Measurements from ENCODE around the gene FIBP.

The FIBP gene

DNA sequence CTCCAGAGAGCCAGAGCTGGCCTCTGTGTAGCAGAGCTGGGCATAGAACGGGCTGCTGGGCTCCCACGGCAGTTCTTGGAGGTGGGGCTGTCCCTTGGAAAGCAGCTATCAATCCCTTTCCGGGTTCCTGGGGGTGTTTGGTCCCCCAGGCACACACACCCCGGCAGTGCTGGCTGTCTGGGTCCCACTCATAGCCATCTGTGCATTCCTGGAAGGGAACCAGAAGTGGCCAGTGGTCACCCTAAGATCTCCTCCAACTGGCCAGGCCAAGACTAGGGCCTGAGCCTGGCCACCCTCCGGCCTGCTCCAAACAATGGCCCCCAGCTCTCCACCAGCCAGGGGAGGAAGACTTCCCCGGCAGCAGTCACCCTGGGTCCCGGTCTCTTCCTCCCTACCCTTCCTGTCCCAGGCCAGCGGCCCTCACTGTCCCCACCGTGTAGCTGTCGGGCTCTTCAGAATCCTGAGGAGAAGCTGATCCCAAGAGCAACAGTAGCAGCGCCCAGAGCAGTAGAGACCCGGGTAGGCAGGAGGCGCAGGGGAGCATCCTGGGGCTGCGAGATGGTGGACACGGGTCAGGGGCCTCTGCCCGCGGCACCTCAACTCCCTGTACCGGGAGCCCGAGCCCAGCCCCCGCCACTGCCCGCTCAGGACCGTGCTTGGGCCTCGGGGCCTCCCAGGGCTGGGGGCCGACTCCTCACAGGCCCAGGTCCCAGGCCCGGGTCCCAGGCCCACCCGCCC is 16.3 kb downstream of the FIBP start:
- DNase-seq (ENCODE audit: low read depth): peak; percentile 70

DNA sequence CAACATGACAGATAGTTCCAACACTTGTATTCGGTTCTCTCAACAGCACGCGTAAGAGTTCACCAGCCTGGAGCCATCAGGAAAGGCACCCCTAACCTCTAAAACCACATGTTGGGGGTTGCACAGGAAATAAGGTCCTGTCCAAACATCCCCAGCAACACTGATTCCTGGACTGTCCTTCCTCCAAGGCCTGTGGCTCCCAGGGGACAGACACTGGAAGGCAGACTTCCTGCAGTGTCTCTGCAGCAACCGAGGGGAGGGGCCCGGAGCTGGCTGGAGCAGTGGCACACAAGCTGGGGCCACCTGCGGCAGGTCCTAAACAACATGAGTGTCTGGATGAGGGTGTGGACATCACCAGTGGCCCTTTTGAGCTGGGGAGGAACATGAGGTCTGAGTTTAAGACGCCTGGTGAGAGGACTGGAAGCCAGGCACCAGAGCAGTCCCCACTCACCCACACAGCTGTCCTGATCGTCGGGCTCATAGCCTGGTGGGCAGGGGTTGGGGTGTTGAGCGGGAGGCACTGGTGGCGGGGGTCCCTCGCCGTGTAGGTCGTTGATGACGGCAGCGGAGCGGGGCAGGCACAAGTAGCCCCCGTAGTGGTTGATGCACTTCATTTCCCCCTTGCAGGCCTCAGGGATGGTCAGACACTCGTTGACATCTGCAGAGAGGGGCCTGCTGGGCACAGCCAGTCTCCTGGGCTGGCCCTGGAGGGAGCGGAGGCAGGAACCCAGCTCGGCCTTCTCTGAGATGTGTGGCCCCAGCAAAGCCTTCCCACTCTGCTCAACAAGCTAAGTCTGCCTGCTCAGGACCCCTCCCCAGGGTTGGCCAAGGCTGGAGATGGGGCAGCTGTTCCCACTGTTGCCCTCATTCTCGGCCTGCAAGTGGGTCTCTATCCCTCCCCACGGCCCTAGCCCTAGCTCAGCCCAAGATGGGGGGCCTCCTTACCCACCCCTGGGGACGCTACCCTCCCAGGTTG is 17.3 kb downstream of the FIBP start:
- no peak for DNase-seq (ENCODE audit: low read depth)

DNA sequence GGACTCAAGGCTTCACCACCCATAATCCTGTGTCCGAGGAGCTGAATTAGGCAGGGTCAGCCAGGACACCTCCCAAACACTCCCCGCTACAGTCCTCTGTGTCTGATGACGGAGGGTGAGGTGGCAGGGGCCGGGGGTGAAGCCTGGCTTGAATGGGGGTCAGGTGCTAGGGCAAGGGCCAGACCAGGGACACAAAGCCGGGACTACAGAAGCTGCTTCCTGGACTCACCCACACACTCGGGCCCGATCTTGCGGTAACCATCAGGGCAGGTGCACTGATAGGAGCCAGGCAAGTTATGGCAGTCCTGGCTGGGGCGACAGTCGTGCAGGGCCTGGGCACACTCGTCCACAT is 18.0 kb downstream of the FIBP start:
- DNase-seq (ENCODE audit: low read depth): no peak

DNA sequence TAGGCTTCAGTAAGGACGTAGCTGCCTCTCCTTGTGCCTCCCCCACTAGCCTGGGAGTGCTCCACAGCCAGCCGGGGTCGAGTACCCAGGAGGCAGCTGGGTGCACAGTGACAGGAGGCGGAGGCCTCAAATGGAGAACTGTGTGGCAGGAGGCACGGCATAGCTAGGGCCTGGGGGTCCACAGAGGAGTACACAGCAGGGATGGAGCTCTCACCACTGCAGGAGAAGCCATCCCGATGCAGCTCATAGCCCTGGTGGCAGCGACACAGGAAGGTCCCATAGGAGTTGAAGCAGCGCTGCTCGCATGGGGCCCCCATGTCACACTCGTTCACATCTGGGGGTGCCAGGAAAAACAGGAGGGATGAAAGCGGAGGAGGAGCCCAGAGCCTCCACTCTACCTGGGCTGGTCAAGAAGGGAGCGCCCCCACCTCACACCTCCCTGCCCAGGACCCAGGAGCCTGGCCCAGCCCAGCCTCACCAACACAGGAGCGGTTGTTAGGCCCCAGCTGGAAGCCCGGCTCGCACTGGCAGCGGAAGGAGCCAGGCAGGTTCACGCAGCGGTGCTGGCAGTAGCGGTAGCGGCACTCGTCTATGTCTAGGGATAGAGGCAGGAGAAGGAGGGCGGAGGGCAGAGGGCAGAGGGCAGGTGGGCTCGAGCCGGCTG is 18.5 kb downstream of the FIBP start:
- no peak for DNase-seq (ENCODE audit: low read depth)

DNA sequence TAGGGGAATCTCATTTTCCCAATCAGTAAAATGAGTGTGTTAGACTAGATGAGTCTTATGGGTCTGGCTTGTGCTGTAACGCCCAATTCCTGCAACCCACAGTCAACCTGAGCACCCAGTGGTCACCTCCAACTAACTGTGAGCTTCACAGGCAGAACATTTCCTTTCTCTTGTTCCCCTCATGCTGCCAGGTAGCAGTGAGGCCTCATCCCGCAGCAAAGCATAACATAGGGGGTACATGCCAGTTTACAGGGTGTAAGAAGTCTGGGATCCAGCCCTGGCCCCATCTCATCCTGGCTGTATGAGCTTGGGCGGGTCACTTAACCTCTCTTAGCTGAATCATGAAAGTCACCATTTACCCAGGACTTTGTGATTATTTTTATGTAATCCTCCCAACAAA is 19.4 kb downstream of the FIBP start:
- DNase-seq (ENCODE audit: low read depth): no peak

DNA sequence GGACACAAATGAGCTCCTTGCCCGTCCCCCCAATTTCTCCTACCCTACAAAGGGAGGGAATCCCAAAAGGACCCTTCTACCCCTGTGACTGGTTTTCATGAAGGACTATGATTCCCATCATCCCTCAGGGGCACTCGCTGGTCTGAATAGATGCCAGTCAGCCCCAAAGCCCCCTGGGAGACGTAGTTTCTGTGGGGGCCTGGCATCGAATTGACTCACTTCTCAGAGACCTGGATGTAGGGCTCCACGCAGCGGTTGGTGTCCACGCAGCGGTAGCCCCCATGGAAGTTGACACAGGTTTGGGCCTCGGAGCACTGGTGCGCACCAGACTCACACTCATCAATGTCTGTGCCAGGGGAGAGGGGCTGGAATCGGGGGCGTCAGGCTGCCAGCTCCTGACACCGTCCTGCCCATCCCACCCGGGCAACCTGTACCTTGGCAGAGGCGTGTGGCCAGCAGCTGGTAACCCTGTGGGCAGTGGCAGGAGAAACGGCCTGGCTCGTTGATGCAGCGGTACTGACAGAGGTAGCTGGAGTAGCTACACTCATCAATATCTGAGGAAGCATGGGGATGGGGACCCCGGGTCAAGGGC is 20.1 kb downstream of the FIBP start:
- no peak for DNase-seq (ENCODE audit: low read depth)

DNA sequence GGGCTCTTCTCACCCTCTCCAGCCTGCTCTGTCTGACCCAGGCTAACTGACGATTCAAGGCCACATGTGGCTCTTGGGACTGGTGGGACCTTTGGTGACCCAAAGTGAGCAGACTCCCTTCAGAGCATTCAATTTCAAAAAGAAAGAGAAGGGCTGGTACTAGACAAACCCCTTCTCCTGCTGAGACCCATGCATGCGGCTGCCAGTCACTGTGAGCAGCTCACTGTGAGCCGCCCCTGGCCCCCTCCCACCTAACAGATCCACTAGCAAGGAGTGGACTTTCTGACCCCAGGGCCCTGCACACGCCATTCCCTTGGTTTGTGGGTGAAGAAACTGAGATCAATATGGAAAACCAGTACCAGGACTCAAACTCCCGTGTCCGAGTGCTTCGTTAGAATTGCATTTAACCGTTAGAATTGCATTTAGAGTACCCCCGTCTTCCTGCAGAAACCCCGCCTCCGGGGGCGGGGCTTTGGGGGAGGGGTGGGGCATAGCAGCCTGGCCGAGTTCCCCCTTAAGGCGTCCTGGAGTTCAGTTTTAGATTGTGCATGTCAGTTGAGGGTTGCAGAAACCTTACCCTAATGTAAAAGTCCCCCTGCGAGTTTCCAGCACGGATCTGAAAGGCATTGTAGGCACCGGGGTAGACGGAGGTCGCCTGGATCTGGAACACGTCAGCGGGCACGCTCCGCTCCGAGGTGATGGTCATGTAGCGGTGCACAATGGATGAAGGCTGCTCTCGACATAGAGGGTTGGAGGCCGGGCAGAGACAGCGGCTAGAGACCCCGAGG is 20.8 kb downstream of the FIBP start:
- DNase-seq (ENCODE audit: low read depth): no peak

DNA sequence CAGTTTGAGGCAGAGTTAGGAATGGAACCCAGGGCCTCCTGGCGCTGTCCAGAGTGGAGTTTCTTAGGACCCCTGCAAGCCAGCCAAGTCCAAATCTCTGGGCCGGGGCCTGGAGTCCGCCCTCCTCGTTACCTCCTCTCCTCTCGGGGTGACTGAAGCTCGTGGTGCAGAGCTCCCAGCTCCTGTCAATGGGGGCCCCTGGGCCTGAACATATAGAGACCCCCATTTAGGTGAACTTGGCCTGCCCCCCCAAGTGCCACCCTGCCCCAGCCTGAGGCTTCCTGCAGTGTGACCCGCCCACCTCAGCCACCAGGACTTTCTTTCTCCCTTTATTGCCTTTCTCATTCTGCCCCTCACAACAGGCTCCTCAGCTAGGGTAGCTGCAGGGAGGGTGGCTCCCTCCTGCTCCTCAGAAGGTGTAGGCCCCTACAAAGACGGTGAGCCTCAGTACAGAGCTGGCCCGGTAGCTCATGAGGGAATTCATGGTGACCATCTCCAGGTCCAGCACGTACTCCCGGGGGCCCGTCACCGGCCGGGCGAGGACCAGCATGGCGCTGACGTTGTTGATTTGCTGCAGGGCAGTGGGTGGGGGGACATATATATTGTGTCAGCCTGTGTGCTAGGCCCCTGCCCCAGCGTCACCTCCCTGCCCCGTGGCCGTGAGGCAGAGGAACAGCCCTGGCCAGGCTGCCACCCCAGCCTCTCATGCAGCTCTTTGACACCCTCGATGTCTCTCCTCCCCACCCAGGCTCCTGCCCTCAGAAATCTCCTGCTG is 21.6 kb downstream of the FIBP start:
- DNase-seq (ENCODE audit: low read depth): no peak

DNA sequence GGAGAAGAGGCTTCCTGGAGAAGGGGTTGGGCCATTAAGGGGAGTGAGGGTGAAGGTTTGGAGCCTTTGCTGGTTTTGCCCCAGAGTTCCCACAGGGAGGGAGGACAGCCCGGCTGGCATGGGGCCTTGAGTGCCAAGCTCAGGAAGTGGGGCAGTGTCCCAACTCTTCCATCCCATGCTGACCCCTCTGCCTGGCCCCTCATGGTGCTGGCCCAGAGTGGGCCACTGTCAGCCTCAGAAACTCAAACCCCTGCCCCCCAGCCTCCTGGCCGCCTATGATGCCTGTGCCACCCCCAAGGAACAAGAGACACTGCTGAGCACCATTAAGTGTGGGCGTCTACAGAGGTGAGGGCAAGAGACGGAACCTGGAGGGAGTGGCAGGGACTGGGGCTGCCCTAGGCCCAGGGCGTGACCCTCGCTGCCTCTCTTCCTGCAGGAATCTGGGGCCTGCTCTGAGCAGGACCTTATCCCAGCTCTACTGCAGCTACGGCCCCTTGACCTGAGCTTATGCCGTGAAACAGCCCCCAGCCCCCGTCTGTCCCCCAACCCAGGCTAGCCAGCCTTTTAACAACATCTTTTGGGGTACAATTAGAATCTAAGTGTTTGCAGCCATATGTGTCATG is 22.6 kb downstream of the FIBP start:
- DNase-seq (ENCODE audit: low read depth): no peak

DNA sequence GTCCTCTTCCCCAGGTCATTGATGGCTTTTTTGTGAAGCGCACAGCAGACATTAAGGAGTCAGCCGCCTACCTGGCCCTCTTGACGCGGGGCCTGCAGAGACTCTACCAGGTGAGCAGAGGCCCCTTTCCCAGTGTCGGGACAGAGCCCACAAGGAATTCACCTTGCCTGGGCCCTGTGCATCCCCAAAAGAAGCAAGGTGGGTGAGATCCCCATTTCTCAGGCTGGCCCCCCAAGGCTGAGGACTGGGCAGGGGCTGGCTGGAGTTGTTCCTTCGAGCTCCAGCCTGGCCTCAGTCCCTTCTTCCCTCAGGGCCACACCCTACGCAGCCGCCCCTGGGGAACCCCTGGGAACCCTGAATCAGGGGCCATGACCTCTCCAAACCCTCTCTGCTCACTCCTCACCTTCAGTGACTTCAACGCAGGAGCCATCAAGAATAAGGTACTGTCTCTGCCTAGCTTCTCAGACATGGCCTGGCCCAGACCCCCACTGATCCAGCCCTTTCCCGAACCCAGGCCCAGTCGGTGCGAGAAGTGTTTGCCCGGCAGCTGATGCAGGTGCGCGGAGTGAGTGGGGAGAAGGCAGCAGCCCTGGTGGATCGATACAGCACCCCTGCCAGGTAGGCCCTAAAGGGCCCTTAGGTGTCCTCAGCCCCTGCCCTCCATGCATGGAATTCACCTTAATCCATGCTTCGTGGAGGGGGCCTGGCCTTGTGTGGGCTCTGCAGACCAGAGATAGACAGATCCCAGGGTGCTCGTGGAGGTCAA is 23.4 kb downstream of the FIBP start:
- no peak for DNase-seq (ENCODE audit: low read depth)

DNA sequence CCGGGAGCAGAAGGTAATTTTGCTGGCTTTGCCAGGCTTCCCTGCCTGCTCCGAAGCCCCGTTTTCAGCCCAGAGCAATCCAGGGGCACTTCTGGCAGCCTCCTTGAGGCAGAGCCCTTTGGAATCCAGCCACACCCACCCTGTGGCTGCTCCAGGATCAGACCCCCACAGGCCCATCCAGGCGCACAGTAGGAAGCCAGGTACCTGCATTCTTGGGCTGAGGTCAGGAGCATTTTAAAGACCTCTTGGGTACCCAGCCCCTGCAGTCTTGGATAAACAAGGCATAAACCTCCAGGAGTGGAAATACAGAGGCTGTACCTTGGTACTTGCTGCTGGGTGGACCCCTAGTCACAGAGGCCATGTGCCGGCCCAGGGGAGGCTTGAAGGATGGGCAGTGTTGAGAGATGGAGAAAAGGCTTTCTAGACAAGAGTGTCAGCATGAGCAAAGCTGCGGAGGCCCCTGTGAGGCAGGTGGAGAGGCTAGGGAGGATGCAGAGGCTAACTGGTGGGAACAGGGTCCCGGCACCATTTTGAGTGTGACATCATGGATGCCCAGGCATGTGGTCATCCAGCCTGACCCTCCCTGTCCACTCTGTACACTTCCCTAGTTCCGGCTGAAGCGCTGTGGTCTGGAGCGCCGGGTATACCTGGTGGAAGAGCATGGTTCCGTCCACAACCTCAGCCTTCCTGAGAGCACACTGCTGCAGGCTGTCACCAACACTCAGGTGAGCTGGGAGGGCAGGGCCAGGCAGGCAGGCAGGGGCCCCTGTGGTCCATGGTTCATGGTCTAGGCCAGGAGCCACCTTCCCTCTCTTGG is 24.2 kb downstream of the FIBP start:
- no peak for DNase-seq (ENCODE audit: low read depth)

DNA sequence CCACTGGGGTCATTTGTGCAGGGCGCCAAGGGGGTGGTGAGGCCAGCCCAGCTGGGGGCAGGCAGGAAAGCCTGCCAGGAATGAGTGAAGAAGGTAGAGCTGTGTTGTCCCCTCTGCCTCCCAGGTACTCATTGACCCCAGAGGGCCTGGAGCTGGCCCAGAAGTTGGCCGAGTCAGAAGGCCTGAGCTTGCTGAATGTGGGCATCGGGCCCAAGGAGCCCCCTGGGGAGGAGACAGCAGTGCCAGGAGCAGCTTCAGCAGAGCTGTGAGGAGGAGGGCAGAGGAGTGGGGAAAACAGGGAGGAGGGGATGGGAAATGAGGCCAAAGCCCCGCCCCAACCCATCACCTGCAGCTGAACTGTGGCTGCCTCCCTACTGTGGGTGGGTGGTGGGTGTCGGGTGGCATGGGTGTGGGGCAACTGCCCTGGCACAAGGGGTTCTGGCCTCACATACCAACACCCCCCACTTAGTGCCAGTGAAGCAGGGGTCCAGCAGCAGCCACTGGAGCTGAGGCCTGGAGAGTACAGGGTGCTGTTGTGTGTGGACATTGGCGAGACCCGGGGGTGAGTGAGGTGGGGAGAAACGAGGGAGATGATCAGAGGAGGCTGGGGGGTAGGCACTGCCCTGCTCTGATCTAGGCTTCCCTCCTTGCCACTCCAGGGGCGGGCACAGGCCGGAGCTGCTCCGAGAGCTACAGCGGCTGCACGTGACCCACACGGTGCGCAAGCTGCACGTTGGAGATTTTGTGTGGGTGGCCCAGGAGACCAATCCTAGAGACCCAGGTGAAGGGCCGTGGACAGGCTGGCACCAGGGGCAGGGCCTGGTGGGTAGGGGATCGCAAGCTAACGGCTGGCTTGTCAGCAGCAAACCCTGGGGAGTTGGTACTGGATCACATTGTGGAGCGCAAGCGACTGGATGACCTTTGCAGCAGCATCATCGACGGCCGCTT is 25.1 kb downstream of the FIBP start:
- no peak for DNase-seq (ENCODE audit: low read depth)

DNA sequence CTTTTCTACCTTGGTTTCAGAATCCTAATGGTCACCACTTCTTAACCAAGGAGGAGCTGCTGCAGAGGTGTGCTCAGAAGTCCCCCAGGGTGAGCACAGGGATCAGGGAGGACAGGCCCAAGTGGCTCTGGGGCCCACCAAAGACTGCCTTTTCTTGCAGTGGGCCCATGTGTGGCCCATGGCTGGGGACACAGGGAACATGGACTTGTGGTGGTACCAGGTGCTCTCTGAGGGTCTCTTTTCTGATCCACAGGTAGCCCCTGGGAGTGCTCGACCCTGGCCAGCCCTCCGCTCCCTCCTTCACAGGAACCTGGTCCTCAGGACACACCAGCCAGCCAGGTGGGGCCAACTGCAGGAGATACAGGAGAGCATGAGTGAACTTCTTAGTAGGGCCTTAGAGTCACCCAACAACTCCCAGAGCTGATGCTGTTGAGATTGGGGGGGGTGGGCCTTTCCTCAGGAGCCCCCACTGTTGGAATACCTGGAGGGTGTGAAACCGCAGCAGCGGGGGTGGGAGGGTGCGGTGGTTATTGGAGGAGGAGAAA is 26.0 kb downstream of the FIBP start:
- DNase-seq (ENCODE audit: low read depth): no peak

DNA sequence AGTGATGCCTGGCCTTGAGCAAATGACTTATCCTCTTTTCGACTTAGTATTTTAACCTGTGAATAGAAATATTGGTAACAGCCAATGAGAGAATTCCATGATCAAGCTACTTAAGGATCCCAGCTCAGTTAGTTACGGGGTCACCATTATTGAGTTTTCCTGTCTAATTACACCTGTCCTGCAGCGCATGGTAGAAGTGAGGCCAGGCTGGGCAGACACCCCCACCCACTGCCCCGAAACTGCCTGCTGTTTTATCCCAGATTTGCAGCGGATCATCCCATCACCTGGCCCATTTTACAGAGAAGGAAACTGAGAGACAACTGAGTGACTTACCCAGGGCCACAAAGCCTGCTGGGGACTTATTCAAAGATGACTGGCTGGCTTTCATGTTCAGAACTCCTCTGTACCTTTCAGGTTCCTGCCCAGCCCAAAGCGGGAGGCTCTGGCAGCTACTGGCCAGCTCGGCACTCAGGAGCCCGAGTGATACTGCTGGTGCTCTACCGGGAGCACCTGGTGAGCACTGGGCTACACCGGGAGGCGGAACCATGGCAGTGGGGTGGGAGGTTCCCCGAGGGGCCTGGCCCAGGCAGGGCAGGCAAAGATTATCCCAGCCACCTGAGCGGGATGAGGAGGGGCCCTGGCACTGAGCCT is 26.6 kb downstream of the FIBP start:
- DNase-seq (ENCODE audit: low read depth): no peak

DNA sequence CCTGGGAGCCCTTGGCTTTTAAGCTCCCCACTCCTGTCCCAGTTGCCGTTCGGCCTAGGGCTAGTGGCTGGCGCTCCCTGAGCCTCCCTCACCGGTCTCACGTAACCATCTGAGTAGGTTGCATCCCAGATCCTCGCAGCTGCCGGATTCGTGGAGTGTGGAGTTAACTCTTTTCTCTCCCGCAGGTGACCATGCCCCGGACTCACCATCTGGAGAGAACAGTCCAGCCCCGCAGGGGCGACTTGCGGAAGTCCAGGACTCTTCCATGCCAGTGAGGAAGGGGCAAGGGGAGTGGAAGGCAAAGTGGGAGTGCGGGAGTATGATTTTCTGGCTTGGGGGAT is 27.1 kb downstream of the FIBP start:
- no peak for DNase-seq (ENCODE audit: low read depth)

DNA sequence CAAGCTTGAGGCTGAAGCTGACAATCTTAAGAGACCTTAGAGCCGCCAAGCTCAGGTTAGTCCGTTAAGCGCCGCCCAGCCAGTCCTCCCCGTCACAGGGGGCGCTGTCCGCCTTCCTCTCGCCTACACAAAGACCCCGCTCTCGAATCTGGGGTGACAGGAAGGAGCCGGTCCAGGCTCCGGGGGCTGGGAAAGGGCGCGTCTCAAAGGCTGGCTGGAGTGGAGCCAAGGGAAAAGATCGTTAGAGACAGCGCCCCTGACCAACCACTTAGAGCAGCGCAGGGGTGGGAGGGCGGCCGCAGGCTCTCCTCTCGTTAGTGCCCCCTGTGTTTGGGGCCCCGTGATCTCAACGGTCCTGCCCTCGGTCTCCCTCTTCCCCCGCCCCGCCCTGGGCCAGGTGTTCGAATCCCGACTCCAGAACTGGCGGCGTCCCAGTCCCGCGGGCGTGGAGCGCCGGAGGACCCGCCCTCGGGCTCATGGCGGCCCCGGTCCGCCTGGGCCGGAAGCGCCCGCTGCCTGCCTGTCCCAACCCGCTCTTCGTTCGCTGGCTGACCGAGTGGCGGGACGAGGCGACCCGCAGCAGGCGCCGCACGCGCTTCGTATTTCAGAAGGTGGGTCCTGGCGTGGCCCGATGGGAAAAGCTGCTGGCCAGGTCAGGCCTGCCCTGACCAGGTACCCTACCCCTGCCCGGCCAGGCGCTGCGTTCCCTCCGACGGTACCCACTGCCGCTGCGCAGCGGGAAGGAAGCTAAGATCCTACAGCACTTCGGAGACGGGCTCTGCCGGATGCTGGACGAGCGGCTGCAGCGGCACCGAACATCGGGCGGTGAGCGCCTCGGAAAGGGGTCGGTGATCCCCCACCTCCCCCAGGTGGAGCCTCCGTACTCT is 27.8 kb downstream of the FIBP start, which contains the start of gene MUS81:
TSS of gene MUS81 (plus strand) at position 156 of the 887 bp plus-strand sequence. CDS start at position 477, 321 bp downstream.
- peak; percentile 100 for DNase-seq (ENCODE audit: low read depth)

Data from ELR (cell line).